Skeletal muscle satellite cell (primary cell): ENCODE results near the gene APBB2.

Experiments used
- H3K27me3 ChIP-seq: 2 replicates; pipeline ENCODE4 v1.7.0; 2013; ENCODE audit warnings: low read length; ENCODE audit not compliant: control insufficient read depth, insufficient read depth
- H3K36me3 ChIP-seq: 2 replicates; pipeline ENCODE4 v1.7.0; 2013; ENCODE audit warnings: mild to moderate bottlenecking, control low read depth, low read length; ENCODE audit not compliant: insufficient read depth
- H3K4me1 ChIP-seq: 2 replicates; pipeline ENCODE4 v1.7.0; 2013; ENCODE audit warnings: low read length; ENCODE audit not compliant: control insufficient read depth, insufficient read depth
- H3K4me2 ChIP-seq: 2 replicates; pipeline ENCODE4 v1.7.0; 2013; ENCODE audit warnings: mild to moderate bottlenecking, low read length
- H3K4me3 ChIP-seq: 2 replicates; pipeline ENCODE4 v1.7.0; 2013; ENCODE audit warnings: low read length
- H3K9ac ChIP-seq: 2 replicates; pipeline ENCODE4 v1.7.0; 2013; ENCODE audit warnings: mild to moderate bottlenecking, low read depth, low read length, moderate library complexity
- H3K9me3 ChIP-seq: replicated peaks from 2 replicates; pipeline ENCODE4 v1.7.0; 2013; ENCODE audit warnings: mild to moderate bottlenecking, control low read depth, low read length

APBB2 gene

DNA sequence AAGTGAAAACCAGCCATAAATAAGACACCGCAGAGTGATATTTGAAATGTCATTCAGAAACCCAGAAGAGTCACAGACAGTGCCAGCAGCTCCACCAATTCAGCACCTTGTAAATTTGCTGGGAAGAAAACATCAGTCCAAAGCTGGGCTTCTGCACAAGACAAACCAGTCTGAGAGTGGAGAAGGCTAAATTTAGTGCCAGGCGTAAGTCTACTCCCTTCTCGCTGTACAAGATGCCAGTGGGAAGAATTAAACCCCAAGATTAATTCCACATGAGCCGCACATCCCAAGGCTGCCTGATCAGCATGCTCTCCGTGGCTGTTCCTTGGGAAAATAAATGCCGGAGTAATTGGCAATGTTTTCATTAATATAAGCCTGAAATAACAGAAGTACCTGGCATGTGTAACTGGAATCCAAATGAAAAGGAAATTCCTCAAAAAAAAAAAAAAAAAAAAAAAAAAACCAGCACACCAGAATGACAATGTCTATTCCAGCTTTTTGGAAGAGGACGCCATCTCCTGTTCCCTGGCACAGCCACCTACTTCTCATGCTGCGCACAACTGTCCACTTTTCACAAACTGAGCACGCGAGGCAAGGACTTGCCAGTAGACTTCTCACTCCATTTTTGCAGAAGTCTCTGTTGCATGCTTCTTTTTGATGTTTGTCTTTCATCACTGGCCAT, 369.0 kb downstream of the APBB2 start:
- Histone ChIP-seq H3K4me2 (no peak overlapping the region), H3K9ac (no peak overlapping the region), H3K4me1 (peaks cover 14% of the 10 kb centered on the region), H3K36me3 (peaks cover 16% of the 10 kb centered on the region), H3K4me3 (no peak overlapping the region), H3K9me3 (no peaks in the 10 kb centered on the region), H3K27me3 (no peaks in the 10 kb centered on the region)

DNA sequence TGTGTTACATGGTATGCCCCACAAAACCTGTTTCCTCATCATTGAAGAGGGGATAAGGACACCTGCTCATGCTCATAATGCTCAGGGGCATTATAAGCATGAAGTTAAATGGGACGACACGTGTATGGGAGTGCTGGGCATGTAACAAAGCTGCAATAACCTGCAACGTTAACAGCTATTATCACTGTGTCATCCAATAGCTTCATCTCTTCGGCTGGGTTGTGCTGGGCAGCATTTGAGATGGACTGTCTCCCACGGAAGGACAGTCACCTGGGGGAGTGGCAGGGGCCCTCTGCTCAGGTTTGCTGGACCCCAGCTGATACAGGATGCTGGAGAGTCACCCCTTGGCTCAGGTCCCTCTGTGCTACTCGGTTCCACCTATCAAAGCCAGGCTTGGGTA, 370.1 kb downstream of the APBB2 start:
- Histone ChIP-seq H3K4me2 (no peak overlapping the region), H3K36me3 (peaks cover 16% of the 10 kb centered on the region), H3K4me3 (no peak overlapping the region), H3K27me3 (no peaks in the 10 kb centered on the region), H3K9ac (no peak overlapping the region), H3K9me3 (no peaks in the 10 kb centered on the region), H3K4me1 (peaks cover 11% of the 10 kb centered on the region)

GRCh38 chr4:40843696-40844095, 370.6 kb downstream of the APBB2 start:
- Histone ChIP-seq H3K36me3 (peaks cover 16% of the 10 kb centered on the region), H3K9me3 (no peaks in the 10 kb centered on the region), H3K4me2 (no peak overlapping the region), H3K4me3 (no peak overlapping the region), H3K27me3 (no peaks in the 10 kb centered on the region), H3K9ac (no peak overlapping the region), H3K4me1 (peaks cover 6% of the 10 kb centered on the region)

GRCh38 chr4:40842725-40843423, 371.5 kb downstream of the APBB2 start:
- H3K4me3 ChIP-seq, result no peak overlapping the region
- H3K9ac ChIP-seq, result no peak overlapping the region
- H3K27me3 ChIP-seq, result no peaks in the 10 kb centered on the region
- no peak overlapping the region for H3K4me2 ChIP-seq
- H3K4me1 ChIP-seq, result peaks cover 4% of the 10 kb centered on the region
- no peaks in the 10 kb centered on the region for H3K9me3 ChIP-seq
- H3K36me3 ChIP-seq, result peaks cover 16% of the 10 kb centered on the region

DNA sequence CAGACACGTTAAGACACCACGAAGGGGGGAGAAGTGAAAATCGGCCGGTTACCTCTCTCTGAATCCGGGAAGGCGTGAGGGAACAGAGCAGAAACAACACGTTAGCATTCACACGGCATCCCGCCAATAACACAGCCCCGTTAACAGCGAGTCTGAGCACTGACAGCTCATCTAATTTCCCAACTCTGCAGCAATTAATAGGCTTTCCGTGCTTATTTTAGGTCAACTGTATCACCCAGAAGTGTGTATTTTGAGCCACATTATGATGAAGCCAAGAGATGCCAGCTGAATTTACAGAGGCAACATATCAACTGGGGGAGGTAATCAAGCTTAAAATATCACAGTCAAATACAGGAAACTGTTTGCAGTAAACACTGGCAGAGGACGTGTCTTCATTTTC, 372.0 kb downstream of the APBB2 start:
- H3K4me1 ChIP-seq, result peaks cover 4% of the 10 kb centered on the region
- no peak overlapping the region for H3K4me3 ChIP-seq

GRCh38 chr4:40840985-40841571, 373.3 kb downstream of the APBB2 start:
- Histone ChIP-seq H3K36me3 (peaks cover 31% of the 10 kb centered on the region), H3K4me1 (peaks cover 4% of the 10 kb centered on the region), H3K9ac (peak overlapping the region; percentile 13), H3K4me2 (peak overlapping the region; percentile 51), H3K9me3 (no peaks in the 10 kb centered on the region), H3K4me3 (no peak overlapping the region), H3K27me3 (no peaks in the 10 kb centered on the region)

More for the DNA sequence above, 372.0 kb downstream of the APBB2 start:
- H3K36me3 ChIP-seq, result peaks cover 20% of the 10 kb centered on the region
- H3K9me3 ChIP-seq, result no peaks in the 10 kb centered on the region
- H3K27me3 ChIP-seq, result no peaks in the 10 kb centered on the region
- H3K4me2 ChIP-seq, result no peak overlapping the region
- no peak overlapping the region for H3K9ac ChIP-seq

DNA sequence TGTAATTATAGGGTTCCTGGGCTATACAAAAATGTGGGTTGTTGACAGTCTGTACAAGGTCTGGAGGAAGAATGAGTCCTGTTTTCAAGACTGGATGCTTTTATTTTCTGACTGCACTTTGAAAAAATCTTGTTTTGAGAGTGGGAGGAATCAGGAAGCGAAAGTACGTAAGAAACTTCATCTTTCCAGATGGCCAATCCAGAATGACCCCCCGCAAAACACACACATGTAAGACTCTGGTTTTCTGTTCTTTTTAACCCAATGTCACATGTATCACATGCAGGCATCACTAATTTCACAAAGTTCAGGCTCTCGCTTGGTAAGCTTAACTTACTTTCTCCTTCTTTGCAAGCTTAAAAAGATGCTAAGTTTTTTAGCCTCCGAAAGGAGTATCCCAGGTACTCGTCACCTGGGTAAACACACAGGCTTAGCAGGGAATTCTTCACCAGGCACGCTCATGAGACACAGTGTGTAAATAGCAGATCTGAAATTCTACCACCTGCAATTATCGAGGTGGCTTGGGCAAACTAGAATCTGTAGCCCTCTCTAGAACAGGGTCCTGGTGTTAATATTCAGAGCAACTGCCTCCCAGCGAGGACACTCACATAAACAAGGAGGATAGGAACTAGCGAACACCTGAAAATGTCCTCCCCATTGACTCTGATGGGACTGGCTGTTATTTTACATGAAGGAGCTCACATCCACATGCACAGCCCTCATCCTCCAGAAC, 373.9 kb downstream of the APBB2 start:
- Histone ChIP-seq H3K36me3 (peaks cover 37% of the 10 kb centered on the region), H3K9me3 (no peaks in the 10 kb centered on the region), H3K4me1 (peaks cover 4% of the 10 kb centered on the region), H3K4me2 (no peak overlapping the region), H3K9ac (no peak overlapping the region), H3K4me3 (no peak overlapping the region), H3K27me3 (no peaks in the 10 kb centered on the region)

- H3K9ac ChIP-seq, result no peak overlapping the region
- H3K36me3 ChIP-seq, result peaks cover 39% of the 10 kb centered on the region
- H3K27me3 ChIP-seq, result no peaks in the 10 kb centered on the region
- H3K4me2 ChIP-seq, result no peak overlapping the region
- no peak overlapping the region for H3K4me3 ChIP-seq
- peaks cover 4% of the 10 kb centered on the region for H3K4me1 ChIP-seq
- H3K9me3 ChIP-seq, result no peaks in the 10 kb centered on the region
Observed at GRCh38 chr4:40838742-40839141, 375.6 kb downstream of the APBB2 start.

- H3K36me3 ChIP-seq, result peaks cover 42% of the 10 kb centered on the region
- no peak overlapping the region for H3K4me2 ChIP-seq
- no peaks in the 10 kb centered on the region for H3K9me3 ChIP-seq
- no peaks in the 10 kb centered on the region for H3K27me3 ChIP-seq
- no peak overlapping the region for H3K4me3 ChIP-seq
- H3K4me1 ChIP-seq, result peaks cover 4% of the 10 kb centered on the region
- H3K9ac ChIP-seq, result no peak overlapping the region
Observed at GRCh38 chr4:40837094-40837870, 377.1 kb downstream of the APBB2 start.

GRCh38 chr4:40833212-40833611, 381.1 kb downstream of the APBB2 start:
- no peaks in the 10 kb centered on the region for H3K27me3 ChIP-seq
- peaks cover 61% of the 10 kb centered on the region for H3K36me3 ChIP-seq

DNA sequence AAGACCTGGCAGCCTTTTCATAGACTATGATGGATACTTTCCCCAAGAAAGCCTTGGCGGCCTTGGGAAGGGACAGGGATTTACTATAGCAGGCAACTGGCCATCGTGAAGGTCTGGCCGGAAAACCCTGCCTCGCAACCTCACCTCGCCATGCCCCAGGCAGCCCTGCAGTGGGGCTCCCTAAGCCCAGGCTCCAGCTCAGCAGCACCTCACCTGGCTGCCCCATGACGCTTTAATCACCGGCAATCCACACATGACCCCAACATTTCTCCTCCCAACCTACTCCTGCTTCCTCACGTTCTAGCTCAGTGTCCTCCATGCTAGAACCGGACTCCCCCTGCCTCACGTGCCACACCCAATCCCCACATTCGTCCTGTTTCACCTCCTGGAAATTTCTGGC, 382.2 kb downstream of the APBB2 start:
- H3K4me3 ChIP-seq, result no peak overlapping the region
- no peaks in the 10 kb centered on the region for H3K4me1 ChIP-seq
- H3K36me3 ChIP-seq, result peaks cover 63% of the 10 kb centered on the region
- no peaks in the 10 kb centered on the region for H3K27me3 ChIP-seq
- H3K4me2 ChIP-seq, result no peak overlapping the region
- H3K9me3 ChIP-seq, result no peaks in the 10 kb centered on the region
- H3K9ac ChIP-seq, result no peak overlapping the region

More at GRCh38 chr4:40833212-40833611, 381.1 kb downstream of the APBB2 start:
- Histone ChIP-seq H3K4me2 (no peak overlapping the region), H3K9ac (no peak overlapping the region), H3K4me3 (no peak overlapping the region), H3K9me3 (no peaks in the 10 kb centered on the region), H3K4me1 (no peaks in the 10 kb centered on the region)
